HG02970 (cell line): ENCODE results near the gene ANTXR2.
"Not testable (repeated sequence)": the region's sequence is repeated elsewhere in the genome, so short reads cannot be mapped to it uniquely, and the experiment has no call there.

Experiments
- ATAC-seq: cut with Tn5 transposase; IDR thresholded peaks from one replicate; pipeline ENCODE4 v1.9.1; 2021; ENCODE audit warnings: mild to moderate bottlenecking, moderate library complexity, moderate number of reproducible peaks; ENCODE audit not compliant: unreplicated experiment, low FRiP score

ANTXR2 gene

GRCh38 chr4:80029364-80029763, 43.7 kb downstream of the ANTXR2 start:
- ATAC-seq = no peak

DNA sequence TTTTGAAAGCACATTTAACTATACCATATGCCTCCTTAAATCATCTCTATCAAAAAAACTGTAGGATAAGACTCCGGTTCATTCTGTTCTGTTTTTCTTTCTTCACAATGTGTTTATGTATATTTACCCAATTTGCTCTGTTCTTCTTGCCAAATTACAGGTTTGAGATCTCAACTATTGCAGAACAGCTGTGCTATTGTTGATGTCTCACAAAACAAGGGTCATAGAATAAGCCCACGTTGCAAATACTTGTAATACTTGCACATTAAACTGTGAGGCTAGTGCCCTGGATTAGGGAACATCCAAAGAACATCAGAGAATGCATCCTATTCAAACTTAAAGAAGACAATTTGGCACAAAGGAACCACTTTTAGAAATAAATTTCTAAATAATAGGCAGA, 45.4 kb downstream of the ANTXR2 start:
- no peak for ATAC-seq

DNA sequence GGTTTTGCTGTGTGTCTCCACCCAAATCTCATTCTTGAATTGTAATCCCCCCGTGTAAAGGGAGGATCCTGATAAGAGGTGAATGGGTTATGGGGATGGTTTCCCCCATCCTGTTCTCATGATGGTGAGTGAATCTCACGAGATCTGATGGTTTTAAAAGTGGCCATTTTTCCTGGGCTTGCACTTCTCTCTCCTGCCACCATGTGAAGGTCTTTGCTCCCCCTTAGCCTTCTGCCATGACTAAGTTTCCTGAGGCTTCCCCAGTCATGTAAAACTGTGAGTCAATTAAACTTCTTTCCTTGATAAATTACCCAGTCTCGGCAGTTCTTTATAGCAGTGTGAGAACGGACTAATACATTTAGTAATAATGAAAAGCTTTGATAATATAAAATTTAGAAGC, 46.9 kb downstream of the ANTXR2 start:
- no peak for ATAC-seq

DNA sequence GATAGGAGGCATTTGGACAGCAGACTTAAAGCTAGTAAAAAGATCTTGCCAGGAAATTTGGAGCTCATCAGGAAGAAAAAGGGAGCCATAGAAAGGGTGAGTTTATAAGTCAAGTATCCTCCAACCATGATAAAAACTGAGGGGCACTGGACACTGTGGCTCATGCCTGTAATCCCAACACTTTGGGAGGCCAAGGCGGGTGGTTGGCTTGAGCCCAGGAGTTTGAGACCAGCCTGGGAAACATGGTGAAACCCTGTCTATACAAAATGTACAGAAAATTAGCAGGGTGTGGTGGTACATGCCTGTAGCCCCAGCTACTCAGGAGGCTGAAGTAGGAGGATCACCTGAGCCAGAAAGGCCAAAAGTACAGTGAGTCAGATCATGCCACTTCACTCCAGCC, 48.7 kb downstream of the ANTXR2 start:
- no peak for ATAC-seq

DNA sequence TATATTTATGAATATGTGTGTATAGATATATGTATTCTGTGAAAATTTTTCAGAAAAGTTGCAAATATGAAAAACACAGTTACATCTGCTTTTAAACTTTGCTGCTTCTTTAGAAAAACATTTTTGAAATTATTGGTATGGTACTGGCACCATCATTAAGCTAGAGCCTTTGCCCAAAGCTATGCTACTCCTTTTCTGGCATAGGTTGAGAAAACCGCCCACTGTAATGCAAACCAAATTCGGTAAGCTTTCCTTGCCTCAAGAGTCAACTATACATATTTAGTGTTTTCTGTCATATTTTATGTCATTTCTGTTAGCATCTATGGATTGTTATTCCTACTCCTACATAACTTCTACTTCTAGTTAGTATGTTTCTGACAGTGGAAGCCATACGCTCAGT, 50.7 kb downstream of the ANTXR2 start:
- no peak for ATAC-seq

GRCh38 chr4:80017125-80017854, 55.7 kb downstream of the ANTXR2 start:
- peak; percentile 66 for ATAC-seq

DNA sequence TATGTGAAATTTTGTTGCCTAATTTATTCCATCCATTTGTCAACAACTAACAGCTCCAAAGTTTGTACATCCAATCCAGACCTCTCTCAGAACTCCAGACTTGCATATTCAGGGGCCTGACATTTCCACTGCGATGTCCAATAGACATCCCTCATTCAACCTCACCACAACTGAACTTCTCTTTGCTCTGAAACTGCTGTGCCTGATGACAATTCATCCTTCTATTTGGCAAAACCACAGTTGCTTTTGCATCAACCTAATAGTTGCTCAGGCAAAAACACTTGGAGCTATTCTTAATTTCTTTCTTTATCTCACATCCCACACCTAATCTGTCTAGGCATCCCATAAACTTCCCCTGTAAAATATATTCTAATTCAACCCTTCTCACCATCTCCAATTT, 56.5 kb downstream of the ANTXR2 start:
- ATAC-seq = no peak

- no peak for ATAC-seq
Observed at GRCh38 chr4:80015407-80016189, 57.4 kb downstream of the ANTXR2 start.

DNA sequence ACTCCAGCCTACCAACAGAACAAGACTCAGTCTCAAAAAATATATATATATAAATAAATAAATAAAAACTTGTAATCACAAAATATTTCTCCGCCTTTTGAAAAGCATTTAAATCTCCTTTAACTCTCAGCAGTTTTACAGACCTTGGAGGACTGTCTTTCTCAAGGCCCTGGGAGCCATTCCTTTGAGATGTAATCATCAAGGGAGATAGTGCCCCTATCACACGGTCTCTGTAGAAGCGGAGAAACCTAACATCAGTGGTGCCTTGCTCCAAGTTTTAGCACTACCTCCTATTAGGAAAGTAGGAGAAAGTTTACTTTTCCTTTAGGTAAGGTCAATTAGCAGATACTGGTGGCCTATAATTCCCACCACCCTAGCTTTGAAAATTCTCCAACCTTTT, 58.5 kb downstream of the ANTXR2 start:
- ATAC-seq = no peak

GRCh38 chr4:80012291-80012690, 60.7 kb downstream of the ANTXR2 start:
- no peak for ATAC-seq

GRCh38 chr4:80011636-80012236, 61.3 kb downstream of the ANTXR2 start:
- ATAC-seq = no peak

GRCh38 chr4:80010316-80010715, 62.7 kb downstream of the ANTXR2 start:
- ATAC-seq = no peak

GRCh38 chr4:80009806-80010205, 63.2 kb downstream of the ANTXR2 start:
- ATAC-seq = no peak

DNA sequence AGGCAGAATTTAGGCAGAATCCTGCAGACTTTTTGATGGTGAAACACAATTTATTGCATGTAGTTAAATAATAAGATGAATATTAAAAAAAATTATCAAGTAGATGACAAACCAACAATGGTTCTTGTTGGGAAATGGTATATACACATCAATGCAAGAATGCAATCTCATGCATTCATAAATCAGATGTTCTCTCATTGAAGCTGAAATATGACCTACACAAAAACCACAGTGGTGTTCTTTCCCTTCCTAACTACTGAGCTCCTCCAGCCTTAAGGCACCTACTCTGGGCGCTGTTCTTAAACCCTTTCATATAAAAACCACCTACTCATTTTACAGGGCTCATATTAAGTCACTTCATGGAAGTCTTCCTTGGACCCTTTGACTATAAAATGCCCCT, 64.1 kb downstream of the ANTXR2 start:
- no peak for ATAC-seq

- no peak for ATAC-seq
Observed at GRCh38 chr4:80008351-80008750, 64.7 kb downstream of the ANTXR2 start.

GRCh38 chr4:80007745-80008149, 65.3 kb downstream of the ANTXR2 start:
- peak; percentile 75 for ATAC-seq

- ATAC-seq = no peak
Observed at GRCh38 chr4:80006935-80007744, 65.9 kb downstream of the ANTXR2 start.

- ATAC-seq = no peak
Observed at GRCh38 chr4:80005863-80006262, 67.2 kb downstream of the ANTXR2 start.

DNA sequence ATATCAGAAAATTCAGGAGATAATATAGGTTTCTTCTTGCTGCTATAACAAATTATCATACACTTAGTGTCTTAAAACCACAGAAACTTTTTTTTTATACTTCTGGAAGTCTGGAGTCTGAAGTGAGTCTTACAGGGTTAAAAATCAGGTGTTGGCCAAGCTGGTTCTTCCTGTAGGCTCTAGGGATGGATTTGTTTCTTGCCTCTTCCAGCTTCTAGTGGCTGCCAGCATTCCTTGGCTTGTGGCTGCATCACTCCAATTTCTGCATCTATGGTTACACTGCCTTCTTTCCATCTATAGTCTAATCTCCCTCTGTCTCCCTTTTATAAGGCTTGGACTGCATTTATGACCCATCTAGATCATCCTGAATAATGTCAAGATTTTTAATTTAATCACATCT, 68.7 kb downstream of the ANTXR2 start:
- no peak for ATAC-seq

GRCh38 chr4:80002559-80002958, 70.5 kb downstream of the ANTXR2 start:
- not testable (repeated sequence) for ATAC-seq

DNA sequence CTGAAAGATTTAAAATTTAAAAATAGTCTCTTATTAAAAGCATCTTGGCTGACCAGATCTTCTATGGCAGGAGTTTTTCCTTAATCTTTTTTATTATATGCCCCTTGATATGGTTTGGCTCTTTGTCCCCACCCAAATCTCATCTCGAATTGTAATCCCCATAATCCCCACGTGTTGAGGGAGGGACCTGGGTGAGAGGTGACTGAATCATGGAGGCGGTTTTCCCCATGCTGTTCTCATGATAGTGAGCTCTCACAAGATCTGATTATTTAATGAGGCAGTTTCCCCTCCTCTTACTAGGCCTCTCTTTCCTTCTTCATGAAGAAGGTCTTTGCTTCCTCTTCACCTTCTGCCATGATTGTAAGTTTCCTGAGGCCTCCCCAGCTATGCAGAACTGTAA, 74.0 kb downstream of the ANTXR2 start:
- not testable (repeated sequence) for ATAC-seq
